Thyroid gland (tissue), 4 donors: ENCODE measurements around the gene PPP1R2. TPM values are rescaled to one million over a fixed set of nuclear protein-coding genes. Genes with fewer than 3 reads are reported as not detected.
A peak's percentile ranks its signal among the peaks of the same experiment; 100 is the strongest.

Source experiments
- DNase-seq, 2 donors: peaks; one replicate each; pipeline ENCODE4 v3.0.0-alpha.2; 2019
- H3K27ac ChIP-seq, 3 donors: fragments of 200-600 bp; sonication (generic); 1 replicate in 2 of 3; 2 replicates in 1 of 3; pipeline ENCODE4 v1.5.1; 2016 to 2019; ENCODE audit warnings: mild to moderate bottlenecking in 1 of 3, moderate library complexity in 1 of 3
- H3K27me3 ChIP-seq: fragments of 200-600 bp; sonication (generic); one replicate; pipeline ENCODE4 v1.5.1; 2019
- H3K36me3 ChIP-seq, 2 donors: fragments of 200-600 bp; sonication (generic); one replicate each; pipeline ENCODE4 v1.5.1; 2016 to 2019
- H3K4me1 ChIP-seq, 2 donors: fragments of 200-600 bp; sonication (generic); one replicate each; pipeline ENCODE4 v1.5.1; 2017 to 2019
- H3K4me3 ChIP-seq, 3 donors: fragments of 200-600 bp; sonication (generic); replicated peaks in 1 of 3; 1 replicate in 2 of 3; 2 replicates in 1 of 3; pipeline ENCODE4 v1.5.1; 2016; ENCODE audit warnings: mild to moderate bottlenecking in 1 of 3
- H3K9me3 ChIP-seq: fragments of 200-600 bp; sonication (generic); one replicate; pipeline ENCODE4 v1.5.1; 2017
- CTCF ChIP-seq, 6 experiments: fragments of 200-600 bp in 3 of 6; fragments of 450-650 bp in 3 of 6; sonication (generic) in 3 of 6; IDR thresholded peaks; one replicate each; pipeline ENCODE4 v1.5.1; 2016 to 2019; ENCODE audit warnings: antibody characterized with exemption in 6 of 6, mild to moderate bottlenecking in 2 of 6, inconsistent platforms in 1 of 6, moderate library complexity in 1 of 6
- POLR2A ChIP-seq, 2 donors: fragments of 450-650 bp; IDR thresholded peaks; one replicate each; pipeline ENCODE4 v1.6.1; 2017; ENCODE audit warnings: antibody characterized with exemption in 2 of 2, mild to moderate bottlenecking in 2 of 2, moderate library complexity in 1 of 2
- WGBS, 2 donors: methylation state at CpG; one replicate each; pipeline ENCODE4 v1.1.5; 2017; 5-methylcytosine and 5-hydroxymethylcytosine counted together
- intact Hi-C: fragments of 100-400 bp; cut with DNase I; formaldehyde crosslinking; loops from one replicate; pipeline ENCODE4 v1.15.1; 2023
- total RNA-seq, 4 donors: library from RNA; depleted of rRNA; stranded (reverse); fragments of >200 nt; gene quantifications; one replicate each; pipeline ENCODE4 v1.2.3, GENCODE V29; 2016

Gene PPP1R2
- total RNA-seq, 4 donors from 2014 or later, result 76.2 to 113 (median 99.9) TPM

GRCh38 chr3:195587406-195587805, 44.3 kb upstream of the PPP1R2 start:
- no peak for DNase-seq
- Histone ChIP-seq H3K9me3 (no peaks in the 10 kb centered on the region), H3K36me3 (no peaks in the 10 kb centered on the region), H3K4me1 (no peaks in the 10 kb centered on the region), H3K4me3 (no peak overlapping the region), H3K27ac (no peak overlapping the region), H3K27me3 (no peaks in the 10 kb centered on the region)
- intact Hi-C loops, result no loop called here
- 85 to 88% methylated on average over 4 of the region's 4 CpGs for whole genome bisulfite sequencing, 2 donors
- TF ChIP-seq CTCF (IDR thresholded peaks at IDR 0.05), result no peak
- TF ChIP-seq POLR2A (IDR thresholded peaks at IDR 0.05), result no peak

- Histone ChIP-seq H3K4me3 (no peak overlapping the region), H3K27ac (peak overlapping the region in 2 of 3 donors; percentile 41 to 43), H3K27me3 (no peaks in the 10 kb centered on the region), H3K36me3 (no peaks in the 10 kb centered on the region), H3K4me1 (no peaks in the 10 kb centered on the region), H3K9me3 (no peaks in the 10 kb centered on the region)
- intact Hi-C loops, result no loop called here
- WGBS, 2 donors, result 77 to 80% methylated on average over 4 of the region's 4 CpGs
- TF ChIP-seq CTCF (IDR thresholded peaks at IDR 0.05) (no peak), POLR2A (IDR thresholded peaks at IDR 0.05) (no peak)
- DNase-seq, result no peak
These were observed 41.4 kb upstream of the PPP1R2 start for GRCh38 chr3:195584543-195584870.

GRCh38 chr3:195583831-195584542, 40.9 kb upstream of the PPP1R2 start, which contains the start of gene APOD:
TSS of gene APOD (minus strand) at chr3:195583940. CDS start at chr3:195579461, 4,479 bp downstream.
- TF ChIP-seq CTCF (IDR thresholded peaks at IDR 0.05), result no peak
- TF ChIP-seq POLR2A (IDR thresholded peaks at IDR 0.05), result no peak
- DNase-seq, result peak; percentile 21 to 23
- intact Hi-C loops, result no loop called here
- 43 to 48% methylated on average over 16 of the region's 16 CpGs for WGBS, 2 donors
- no peak within 1 kb of the TSS for H3K4me3 ChIP-seq
- H3K27me3 ChIP-seq, result no peaks in the 10 kb centered on the region
- H3K9me3 ChIP-seq, result no peaks in the 10 kb centered on the region
- H3K4me1 ChIP-seq, result no peaks in the 10 kb centered on the region
- no peaks in the 10 kb centered on the region for H3K36me3 ChIP-seq
- peak within 1 kb of the TSS in 2 of 3 donors; percentile 41 to 43 for H3K27ac ChIP-seq

GRCh38 chr3:195582947-195583346, 39.8 kb upstream of the PPP1R2 start:
- Histone ChIP-seq H3K4me3 (no peak overlapping the region), H3K27ac (peak overlapping the region in 2 of 3 donors; percentile 26 to 30), H3K4me1 (no peaks in the 10 kb centered on the region), H3K9me3 (no peaks in the 10 kb centered on the region), H3K36me3 (no peaks in the 10 kb centered on the region), H3K27me3 (no peaks in the 10 kb centered on the region)
- DNase-seq, result no peak
- no peak for TF ChIP-seq POLR2A (IDR thresholded peaks at IDR 0.05)
- no peak for TF ChIP-seq CTCF (IDR thresholded peaks at IDR 0.05)
- WGBS, 2 donors, result 83 to 90% methylated on average over 9 of the region's 9 CpGs
- intact Hi-C loops, result no loop called here

- no peak overlapping the region for H3K4me3 ChIP-seq
- H3K27me3 ChIP-seq, result no peaks in the 10 kb centered on the region
- 55 to 59% methylated on average over 6 of the region's 6 CpGs for WGBS, 2 donors
- TF ChIP-seq CTCF (IDR thresholded peaks at IDR 0.05) (no peak), POLR2A (IDR thresholded peaks at IDR 0.05) (no peak)
- no peak overlapping the region for H3K27ac ChIP-seq
- intact Hi-C loops, result no loop called here
- H3K36me3 ChIP-seq, result no peaks in the 10 kb centered on the region
- H3K9me3 ChIP-seq, result no peaks in the 10 kb centered on the region
- H3K4me1 ChIP-seq, result no peaks in the 10 kb centered on the region
- DNase-seq, result no peak
These were observed 37.8 kb upstream of the PPP1R2 start for GRCh38 chr3:195580744-195581443.
